BJ (cell line): ENCODE results near the gene MAPK11. TPM values are rescaled to one million over a fixed set of nuclear protein-coding genes. Genes with fewer than 3 reads are reported as not detected.
"Not testable (repeated sequence)": the region's sequence is repeated elsewhere in the genome, so short reads cannot be mapped to it uniquely, and the experiment has no call there.

Experiments
- CTCF ChIA-PET: fragments of 350-600 bp; formaldehyde crosslinking; extraction: SDS; loops from one replicate; lab custom pipeline; 2021; ENCODE audit warnings: antibody characterized with exemption, inconsistent platforms; lab: Yijun Ruan, JAX
- POLR2A ChIA-PET: fragments of 300-600 bp; sonication (Branson Sonifier 250); formaldehyde crosslinking; extraction: SDS; loops from one replicate; lab custom pipeline; 2021; ENCODE audit warnings: antibody characterized with exemption; lab: Charles Lee
- DNase-seq: peaks from one replicate; pipeline ENCODE4 v3.0.0-alpha.2; 2011; ENCODE audit warnings: low read depth
- H3K27me3 ChIP-seq: 2 replicates; pipeline ENCODE4 v1.6.0; 2011; ENCODE audit warnings: low read length; ENCODE audit not compliant: control insufficient read depth, insufficient read depth
- H3K36me3 ChIP-seq: 2 replicates; pipeline ENCODE4 v1.5.1; 2011; ENCODE audit warnings: low read length; ENCODE audit not compliant: control insufficient read depth, insufficient read depth
- H3K4me3 ChIP-seq: 2 replicates; pipeline ENCODE4 v1.5.1; 2011; ENCODE audit warnings: low read depth, mild to moderate bottlenecking, control low read depth, low read length
- polyA plus RNA-seq: library from polyadenylated mRNA; depleted of rRNA; stranded (reverse); fragments of >200 nt; gene quantifications from 2 replicates; pipeline ENCODE4 v1.2.3, GENCODE V29; 2011
- TF ChIP-seq, protein P1 (sequence below): IDR thresholded peaks from 2 replicates; pipeline ENCODE4 v1.5.1; 2011; ENCODE audit warnings: low read depth, mild to moderate bottlenecking, control low read depth, inconsistent platforms, low read length, moderate library complexity; ENCODE audit not compliant: insufficient read depth

MAPK11 gene
- polyA plus RNA-seq, 1 experiment, result 19.6 TPM

DNA sequence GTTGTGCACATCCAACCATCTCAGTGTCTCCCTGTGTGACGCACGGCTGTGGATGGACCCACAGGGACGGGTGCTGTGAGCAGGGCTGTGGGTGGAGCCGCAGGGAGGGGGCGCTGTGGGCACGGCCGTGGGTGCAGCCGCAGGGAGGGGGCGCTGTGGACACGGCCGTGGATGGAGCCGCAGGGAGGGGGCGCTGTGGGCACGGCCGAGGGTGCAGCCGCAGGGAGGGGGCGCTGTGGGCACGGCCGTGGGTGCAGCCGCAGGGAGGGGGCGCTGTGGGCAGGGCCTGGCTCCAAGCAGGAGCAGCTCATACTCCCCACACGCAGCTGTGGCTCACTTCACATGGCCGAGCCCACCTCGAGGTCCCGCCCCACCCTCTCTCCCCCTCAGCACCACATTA, 6.0 kb upstream of the MAPK11 start:
- Histone ChIP-seq H3K27me3 (no peaks in the 10 kb centered on the region), H3K4me3 (no peak overlapping the region), H3K36me3 (peaks cover 56% of the 10 kb centered on the region)
- TF ChIP-seq, protein P1, sequence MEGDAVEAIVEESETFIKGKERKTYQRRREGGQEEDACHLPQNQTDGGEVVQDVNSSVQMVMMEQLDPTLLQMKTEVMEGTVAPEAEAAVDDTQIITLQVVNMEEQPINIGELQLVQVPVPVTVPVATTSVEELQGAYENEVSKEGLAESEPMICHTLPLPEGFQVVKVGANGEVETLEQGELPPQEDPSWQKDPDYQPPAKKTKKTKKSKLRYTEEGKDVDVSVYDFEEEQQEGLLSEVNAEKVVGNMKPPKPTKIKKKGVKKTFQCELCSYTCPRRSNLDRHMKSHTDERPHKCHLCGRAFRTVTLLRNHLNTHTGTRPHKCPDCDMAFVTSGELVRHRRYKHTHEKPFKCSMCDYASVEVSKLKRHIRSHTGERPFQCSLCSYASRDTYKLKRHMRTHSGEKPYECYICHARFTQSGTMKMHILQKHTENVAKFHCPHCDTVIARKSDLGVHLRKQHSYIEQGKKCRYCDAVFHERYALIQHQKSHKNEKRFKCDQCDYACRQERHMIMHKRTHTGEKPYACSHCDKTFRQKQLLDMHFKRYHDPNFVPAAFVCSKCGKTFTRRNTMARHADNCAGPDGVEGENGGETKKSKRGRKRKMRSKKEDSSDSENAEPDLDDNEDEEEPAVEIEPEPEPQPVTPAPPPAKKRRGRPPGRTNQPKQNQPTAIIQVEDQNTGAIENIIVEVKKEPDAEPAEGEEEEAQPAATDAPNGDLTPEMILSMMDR, result peak; percentile 48
- DNase-seq, result no peak
- CTCF ChIA-PET, result interaction anchor here (0.6 to 7.1 kb wide), 19 partner anchors 9 to 148 kb away, joined by 3 to 78 read pairs (median 6); partner anchors contain the start of genes DENND6B, MAPK12 and PLXNB2
- POLR2A ChIA-PET, result no interaction called here

DNA sequence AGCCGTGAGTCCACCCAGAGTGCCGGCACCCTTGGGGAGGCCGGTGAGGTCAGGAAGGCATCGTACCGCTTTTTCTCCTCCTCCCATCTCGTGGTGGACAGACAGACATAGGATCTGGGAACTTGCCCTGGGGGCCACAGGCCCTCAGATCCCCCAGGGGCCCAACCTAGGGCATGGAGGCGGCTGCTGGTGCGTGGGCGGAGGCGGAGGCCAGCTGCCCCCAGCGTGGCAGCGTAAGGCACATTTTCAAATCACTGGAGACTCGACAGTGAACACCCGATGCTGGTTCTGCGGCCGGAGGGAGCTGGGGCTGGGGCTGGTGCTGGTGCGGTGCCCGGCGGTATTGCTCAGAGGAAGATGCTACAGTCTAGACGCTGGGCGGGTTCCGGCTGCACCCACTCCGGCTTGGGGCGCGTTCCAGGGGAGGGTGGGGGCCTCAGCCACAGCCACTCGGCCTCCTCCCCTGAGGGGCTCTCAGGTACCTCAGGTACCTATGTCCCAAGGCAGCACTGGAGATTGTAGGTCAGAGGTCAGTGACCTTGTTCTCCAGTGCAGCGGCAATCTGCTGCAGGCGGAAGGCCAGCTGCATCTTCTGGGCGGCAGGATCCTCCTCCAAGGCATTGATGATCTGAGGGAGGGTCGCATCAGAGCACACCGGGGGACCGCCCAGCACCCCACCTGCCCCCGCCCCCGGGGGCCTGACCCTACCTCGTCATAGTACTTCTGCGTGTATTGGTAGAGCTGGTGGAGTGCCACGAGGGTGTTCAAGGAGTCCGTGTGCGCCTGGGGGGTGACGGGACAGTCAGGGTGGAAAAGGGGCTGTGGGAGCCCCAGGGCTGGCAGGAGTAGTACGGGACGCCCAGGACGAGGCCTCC, 5.2 kb upstream of the MAPK11 start:
- TF ChIP-seq, protein P1, result no peak
- Histone ChIP-seq H3K27me3 (no peaks in the 10 kb centered on the region), H3K36me3 (peaks cover 50% of the 10 kb centered on the region), H3K4me3 (no peak overlapping the region)
- DNase-seq, result no peak
- CTCF ChIA-PET, result interaction anchor here (0.8 to 7.1 kb wide), 10 partner anchors 8 to 67 kb away, joined by 3 to 78 read pairs (median 6); partner anchors contain the start of genes DENND6B and PLXNB2
- POLR2A ChIA-PET, result no interaction called here

DNA sequence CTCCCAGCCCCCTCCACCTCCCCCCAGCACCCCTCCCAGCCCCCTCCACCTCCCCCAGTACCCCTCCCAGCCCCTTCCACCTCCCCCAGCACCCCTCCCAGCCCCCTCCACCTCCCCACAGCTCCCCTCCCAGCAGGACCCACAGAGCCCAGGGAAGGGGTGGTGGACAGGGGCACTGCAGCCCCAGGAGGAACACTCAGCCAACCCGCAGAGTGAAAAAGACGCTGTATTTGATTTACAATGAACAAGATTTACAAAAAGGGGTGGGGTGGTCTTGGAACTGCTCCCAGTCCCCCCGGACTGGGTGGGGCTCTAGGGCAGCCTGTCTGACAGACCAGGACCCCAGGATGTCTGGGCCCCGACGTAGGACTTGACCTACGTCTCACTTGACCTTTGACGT, 4.6 kb upstream of the MAPK11 start:
- TF ChIP-seq, protein P1, result no peak
- no peak for DNase-seq
- CTCF ChIA-PET, result interaction anchor here (1.1 to 7.1 kb wide), 6 partner anchors 14 to 67 kb away, joined by 3 to 78 read pairs (median 8); partner anchors contain the start of genes DENND6B and HDAC10
- POLR2A ChIA-PET, result no interaction called here
- Histone ChIP-seq H3K27me3 (no peaks in the 10 kb centered on the region), H3K36me3 (peaks cover 44% of the 10 kb centered on the region), H3K4me3 (no peak overlapping the region)

DNA sequence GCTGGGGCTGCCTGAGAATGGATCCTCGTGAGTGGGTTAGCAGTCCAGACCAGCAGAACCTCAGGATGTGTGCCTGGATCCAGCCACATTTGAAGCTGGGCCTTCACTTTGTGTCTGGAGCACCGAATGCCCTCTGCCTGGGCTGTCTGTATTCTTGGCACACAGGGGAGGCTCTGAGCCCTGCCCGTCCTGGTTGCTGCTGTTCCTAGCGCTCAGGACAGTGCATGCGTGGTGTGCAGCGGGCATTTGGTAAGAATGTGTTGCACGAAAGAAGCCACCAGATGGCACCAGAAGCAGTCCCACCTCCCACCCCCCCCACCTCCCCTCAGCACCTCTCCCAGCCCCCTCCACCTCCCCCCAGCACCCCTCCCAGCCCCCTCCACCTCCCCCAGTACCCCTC, 4.1 kb upstream of the MAPK11 start:
- H3K27me3 ChIP-seq, result no peaks in the 10 kb centered on the region
- H3K36me3 ChIP-seq, result peaks cover 39% of the 10 kb centered on the region
- no peak overlapping the region for H3K4me3 ChIP-seq
- POLR2A ChIA-PET, result no interaction called here
- no peak for DNase-seq
- CTCF ChIA-PET, result interaction anchor here (0.6 to 7.1 kb wide), 10 partner anchors 14 to 67 kb away, joined by 3 to 78 read pairs (median 3); partner anchors contain the start of genes DENND6B, HDAC10 and PLXNB2
- TF ChIP-seq, protein P1, result peak; percentile 39

DNA sequence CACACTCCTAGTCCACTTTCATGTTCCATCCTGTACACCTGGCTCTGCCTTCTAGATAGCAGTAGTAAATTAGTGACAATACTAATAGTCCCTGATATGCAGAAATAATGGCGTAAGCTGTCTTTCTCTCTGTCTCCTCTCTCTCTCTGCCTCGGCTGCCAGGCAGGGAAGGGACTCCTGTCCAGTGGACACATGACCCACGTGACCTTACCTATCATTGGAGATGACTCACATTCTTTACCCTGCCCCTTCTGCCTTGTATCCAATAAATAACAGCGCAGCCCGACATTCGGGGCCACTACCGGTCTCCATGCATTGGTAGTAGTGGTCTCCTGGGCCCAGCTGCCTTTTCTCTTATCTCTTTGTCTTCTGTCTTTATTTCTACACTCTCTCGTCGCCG, 3.6 kb upstream of the MAPK11 start:
- POLR2A ChIA-PET, DNase-seq, H3K4me3 ChIP-seq, H3K27me3 ChIP-seq: not testable (repeated sequence)
- CTCF ChIA-PET, result interaction anchor here (0.6 to 7.1 kb wide), 11 partner anchors 10 to 68 kb away, joined by 3 to 78 read pairs (median 3); partner anchors contain the start of genes DENND6B, HDAC10 and PLXNB2
- peaks cover 36% of the 10 kb centered on the region for H3K36me3 ChIP-seq

DNA sequence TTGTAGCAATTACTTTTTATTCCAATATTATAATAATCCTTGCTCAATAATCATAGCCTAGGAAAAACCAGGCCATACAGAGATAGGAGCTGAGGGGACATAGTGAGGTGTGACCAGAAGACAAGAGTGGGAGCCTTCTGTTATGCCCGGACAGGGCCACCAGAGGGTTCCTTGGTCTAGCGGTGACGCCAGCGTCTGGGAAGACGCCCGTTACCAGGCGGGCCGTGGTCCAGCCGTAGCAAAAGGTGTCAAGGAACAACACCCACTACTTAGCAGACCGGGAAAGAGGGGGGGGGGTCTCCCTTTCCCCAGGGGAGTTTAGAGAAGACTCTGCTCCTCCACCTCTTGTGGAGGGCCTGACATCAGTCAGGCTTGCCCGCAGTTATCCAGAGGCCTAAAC, 3.2 kb upstream of the MAPK11 start:
- H3K27me3 ChIP-seq, H3K4me3 ChIP-seq, POLR2A ChIA-PET, DNase-seq: not testable (repeated sequence)
- CTCF ChIA-PET, result interaction anchor here (0.8 to 7.1 kb wide), 8 partner anchors 10 to 68 kb away, joined by 3 to 78 read pairs (median 9); partner anchors contain the start of genes DENND6B, HDAC10 and PLXNB2
- peaks cover 32% of the 10 kb centered on the region for H3K36me3 ChIP-seq
